Progenitor cell of endocrine pancreas (in vitro differentiated cells): ENCODE data around the gene FEN1. TPM values are rescaled to one million over a fixed set of nuclear protein-coding genes. Genes with fewer than 3 reads are reported as not detected.

Experiments
- DNase-seq: peaks from one replicate; pipeline ENCODE4 v3.0.0; 2021; ENCODE audit warnings: low spot score; ENCODE audit not compliant: unreplicated experiment
- H3K27ac Mint-ChIP-seq: 2 replicates; pipeline ENCODE4 v1.8.0; 2021; ENCODE audit warnings: mild to moderate bottlenecking, moderate library complexity, mixed read lengths
- H3K27me3 Mint-ChIP-seq: 2 replicates; pipeline ENCODE4 v1.8.0; 2021; ENCODE audit warnings: mixed read lengths
- H3K36me3 Mint-ChIP-seq: 2 replicates; pipeline ENCODE4 v1.8.0; 2022; ENCODE audit warnings: mixed read lengths; ENCODE audit not compliant: insufficient read depth
- H3K4me1 Mint-ChIP-seq: 2 replicates; pipeline ENCODE4 v1.8.0; 2021; ENCODE audit warnings: low read depth, mixed read lengths
- H3K4me3 Mint-ChIP-seq: 2 replicates; pipeline ENCODE4 v1.8.0; 2021; ENCODE audit warnings: low read depth, mild to moderate bottlenecking, moderate library complexity, mixed read lengths
- H3K9me3 Mint-ChIP-seq: 2 replicates; pipeline ENCODE4 v1.8.0; 2021; ENCODE audit warnings: low read depth, mixed read lengths
- long read RNA-seq: library from polyadenylated mRNA; unstranded; transcript quantifications from one replicate; pipeline ENCODE4 v2.0.0, GENCODE V29; 2020
- total RNA-seq: library from RNA; stranded (reverse); gene quantifications from 2 replicates; pipeline ENCODE4 v1.2.1, GENCODE V29; 2021
- TF ChIP-seq, protein P1 (sequence below): fragments of 200-600 bp; sonication (generic); IDR thresholded peaks from one replicate; pipeline ENCODE4 v1.5.0; 2021; ENCODE audit warnings: antibody characterized with exemption, mild to moderate bottlenecking; ENCODE audit not compliant: unreplicated experiment

Gene FEN1
- 34.4 and 36.6 TPM in 2 replicates for total RNA-seq
- long read RNA-seq, transcript FEN1-201 (2 exons, 2,296 nt): major isoform, 302 of 306 reads
- long read RNA-seq, partial matches to known transcripts: 0 of 306 reads
- long read RNA-seq, other reads (novel, unspliced or antisense): 4 of 306 reads

GRCh38 chr11:61792310-61793082, at the start of gene FEN1, which contains the start of gene TMEM258:
TSS of gene FEN1 (plus strand) at chr11:61792911. CDS start at chr11:61795362, 2,451 bp downstream.
TSS of gene TMEM258 (minus strand) at chr11:61792599. CDS start at chr11:61792558, 41 bp downstream.
- TF ChIP-seq, protein P1, sequence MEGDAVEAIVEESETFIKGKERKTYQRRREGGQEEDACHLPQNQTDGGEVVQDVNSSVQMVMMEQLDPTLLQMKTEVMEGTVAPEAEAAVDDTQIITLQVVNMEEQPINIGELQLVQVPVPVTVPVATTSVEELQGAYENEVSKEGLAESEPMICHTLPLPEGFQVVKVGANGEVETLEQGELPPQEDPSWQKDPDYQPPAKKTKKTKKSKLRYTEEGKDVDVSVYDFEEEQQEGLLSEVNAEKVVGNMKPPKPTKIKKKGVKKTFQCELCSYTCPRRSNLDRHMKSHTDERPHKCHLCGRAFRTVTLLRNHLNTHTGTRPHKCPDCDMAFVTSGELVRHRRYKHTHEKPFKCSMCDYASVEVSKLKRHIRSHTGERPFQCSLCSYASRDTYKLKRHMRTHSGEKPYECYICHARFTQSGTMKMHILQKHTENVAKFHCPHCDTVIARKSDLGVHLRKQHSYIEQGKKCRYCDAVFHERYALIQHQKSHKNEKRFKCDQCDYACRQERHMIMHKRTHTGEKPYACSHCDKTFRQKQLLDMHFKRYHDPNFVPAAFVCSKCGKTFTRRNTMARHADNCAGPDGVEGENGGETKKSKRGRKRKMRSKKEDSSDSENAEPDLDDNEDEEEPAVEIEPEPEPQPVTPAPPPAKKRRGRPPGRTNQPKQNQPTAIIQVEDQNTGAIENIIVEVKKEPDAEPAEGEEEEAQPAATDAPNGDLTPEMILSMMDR: no peak
- Mint-ChIP-seq H3K27ac (peak within 1 kb of the TSS; percentile 100), H3K4me1 (peaks cover 15% of the 10 kb centered on the region), H3K36me3 (peaks cover 11% of the 10 kb centered on the region), H3K9me3 (no peaks in the 10 kb centered on the region), H3K27me3 (no peaks in the 10 kb centered on the region), H3K4me3 (peak within 1 kb of the TSS; percentile 92)
- DNase-seq: peak; percentile 69

- no peak for DNase-seq
- Mint-ChIP-seq H3K4me1 (peaks cover 4% of the 10 kb centered on the region), H3K9me3 (no peaks in the 10 kb centered on the region), H3K27ac (no peak overlapping the region), H3K27me3 (no peaks in the 10 kb centered on the region), H3K4me3 (no peak overlapping the region), H3K36me3 (peaks cover 3% of the 10 kb centered on the region)
- TF ChIP-seq, protein P1: no peak
Measured at GRCh38 chr11:61743486-61744095, 49.1 kb upstream of the FEN1 start.

DNA sequence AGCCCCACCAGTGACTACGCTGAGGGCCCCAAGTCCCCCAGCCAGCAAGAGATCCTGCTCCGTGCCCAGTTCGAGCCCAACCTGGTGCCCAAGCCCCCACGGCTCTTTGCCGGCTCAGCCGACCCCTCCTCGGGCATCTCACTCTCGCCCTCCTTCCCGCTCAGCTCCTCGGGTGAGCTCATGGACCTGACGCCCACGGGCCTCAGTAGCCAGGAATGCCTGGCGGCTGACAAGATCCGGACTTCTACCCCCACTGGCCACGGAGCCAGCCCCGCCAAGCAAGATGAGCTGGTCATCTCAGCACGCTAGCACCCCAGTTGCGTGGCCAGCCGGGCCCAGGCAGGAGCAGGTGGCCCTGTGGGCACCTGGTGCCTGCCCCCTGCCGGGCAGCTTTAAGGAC, 48.5 kb upstream of the FEN1 start:
- H3K4me3 Mint-ChIP-seq: no peak overlapping the region
- H3K9me3 Mint-ChIP-seq: no peaks in the 10 kb centered on the region
- TF ChIP-seq, protein P1: no peak
- peaks cover 3% of the 10 kb centered on the region for H3K36me3 Mint-ChIP-seq
- no peaks in the 10 kb centered on the region for H3K27me3 Mint-ChIP-seq
- H3K4me1 Mint-ChIP-seq: peaks cover 9% of the 10 kb centered on the region
- no peak overlapping the region for H3K27ac Mint-ChIP-seq
- DNase-seq: no peak

- Mint-ChIP-seq H3K27ac (no peak overlapping the region), H3K4me3 (no peak overlapping the region), H3K4me1 (peaks cover 14% of the 10 kb centered on the region), H3K36me3 (peaks cover 3% of the 10 kb centered on the region), H3K27me3 (no peaks in the 10 kb centered on the region), H3K9me3 (no peaks in the 10 kb centered on the region)
- DNase-seq: no peak
- TF ChIP-seq, protein P1: no peak
Measured at GRCh38 chr11:61744609-61745156, 48.0 kb upstream of the FEN1 start.

- Mint-ChIP-seq H3K36me3 (peaks cover 3% of the 10 kb centered on the region), H3K27me3 (no peaks in the 10 kb centered on the region), H3K9me3 (no peaks in the 10 kb centered on the region), H3K4me1 (peaks cover 16% of the 10 kb centered on the region), H3K27ac (no peak overlapping the region), H3K4me3 (no peak overlapping the region)
- no peak for DNase-seq
- TF ChIP-seq, protein P1: no peak
Measured at GRCh38 chr11:61745781-61746441, 46.8 kb upstream of the FEN1 start.
